Upper lobe of left lung (tissue), 6 donors: ENCODE data around the gene NUP160. TPM values are rescaled to one million over a fixed set of nuclear protein-coding genes. Genes with fewer than 3 reads are reported as not detected.

Experiments
- ATAC-seq, 2 donors: fragments of 200-7000 bp; cut with Tn5 transposase; one replicate each; pipeline ENCODE4 v1.9.1; 2022; ENCODE audit warnings: mild to moderate bottlenecking in 2 of 2, moderate library complexity in 2 of 2; ENCODE audit not compliant: low FRiP score in 2 of 2
- DNase-seq, 2 donors: peaks; one replicate each; pipeline ENCODE4 v3.0.0-alpha.2; 2019 to 2020
- H3K27ac ChIP-seq, 4 donors: fragments of 200-600 bp; sonication (generic); one replicate each; pipeline ENCODE4 v1.5.1; 2016 to 2019
- H3K27me3 ChIP-seq, 4 donors: fragments of 200-600 bp; sonication (generic); one replicate each; pipeline ENCODE4 v1.5.1; 2017 to 2019
- H3K36me3 ChIP-seq, 4 donors: fragments of 200-600 bp; sonication (generic); one replicate each; pipeline ENCODE4 v1.5.1; 2016 to 2019
- H3K4me1 ChIP-seq, 4 donors: fragments of 200-600 bp; sonication (generic); one replicate each; pipeline ENCODE4 v1.5.1; 2018 to 2019
- H3K4me3 ChIP-seq, 4 donors: fragments of 200-600 bp; sonication (generic); one replicate each; pipeline ENCODE4 v1.5.1; 2017 to 2019; ENCODE audit warnings: mild to moderate bottlenecking in 2 of 4, moderate library complexity in 1 of 4
- H3K9me3 ChIP-seq, 4 donors: fragments of 200-600 bp; sonication (generic); one replicate each; pipeline ENCODE4 v1.5.1; 2018 to 2019
- CTCF ChIP-seq, 6 experiments: fragments of 450-650 bp in 4 of 6; fragments of 200-600 bp in 2 of 6; sonication (generic) in 2 of 6; IDR thresholded peaks; one replicate each; pipeline ENCODE4 v1.5.1; 2016 to 2019; ENCODE audit warnings: antibody characterized with exemption in 6 of 6
- EP300 ChIP-seq, 4 donors: sonication (generic); formaldehyde crosslinking; IDR thresholded peaks; one replicate each; pipeline ENCODE4 v1.5.1; 2017; ENCODE audit warnings: antibody characterized with exemption in 4 of 4, control low read depth in 2 of 4
- POLR2A ChIP-seq, 4 donors: fragments of 450-650 bp; IDR thresholded peaks; one replicate each; pipeline ENCODE4 v1.5.1; 2016 to 2017; ENCODE audit warnings: antibody characterized with exemption in 4 of 4, mild to moderate bottlenecking in 2 of 4
- POLR2AphosphoS5 ChIP-seq, 2 donors: sonication (generic); formaldehyde crosslinking; IDR thresholded peaks; one replicate each; pipeline ENCODE4 v1.5.1; 2017; ENCODE audit warnings: antibody characterized with exemption in 2 of 2
- WGBS, 2 donors: methylation state at CpG; one replicate each; pipeline ENCODE4 v1.1.5; 2017 to 2018; 5-methylcytosine and 5-hydroxymethylcytosine counted together
- total RNA-seq, 6 donors: library from RNA; depleted of rRNA in 4 of 6; stranded (reverse); fragments of >200 nt in 4 of 6; gene quantifications; one replicate each; pipeline versions ENCODE4 v1.1.0 to v1.2.1, GENCODE V29; 2016 to 2021
- donor health status: DM: no; HTN: no; CAD: no; lungs with moderate emphysema.
- donor health status: DM: no; HTN: yes; CAD: no; lungs with severe emphysema.

NUP160 gene
- total RNA-seq, 6 donors from 2014 or later: 21.5 to 46.3 (median 37.8) TPM

DNA sequence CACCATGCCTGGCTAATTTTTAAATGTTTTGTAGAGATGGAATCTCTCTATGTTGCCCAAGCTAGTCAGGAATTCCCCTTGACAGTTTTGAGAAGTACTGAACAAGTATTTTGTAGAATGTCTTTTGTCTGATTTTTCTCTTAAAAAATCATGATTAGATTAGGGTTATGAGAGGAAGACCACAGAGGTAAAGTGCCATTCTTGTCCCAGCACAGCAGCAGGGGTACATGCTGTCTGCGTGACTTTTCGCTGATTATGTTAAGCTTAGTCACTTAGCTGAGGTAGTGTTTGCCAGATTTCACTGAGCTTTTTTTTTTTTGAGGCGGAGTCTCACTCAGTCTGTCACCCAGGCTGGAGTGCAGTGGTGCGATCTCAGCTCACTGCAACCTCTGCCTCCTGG, 13.6 kb upstream of the NUP160 start:
- no peaks in the 10 kb centered on the region for H3K27me3 ChIP-seq
- TF ChIP-seq CTCF (IDR thresholded peaks at IDR 0.05) (no peak), EP300 (IDR thresholded peaks at IDR 0.05) (no peak), POLR2AphosphoS5 (IDR thresholded peaks at IDR 0.05) (no peak), POLR2A (IDR thresholded peaks at IDR 0.05) (no peak)
- ATAC-seq (peak in 1 of 2 donors; percentile 59), DNase-seq (no peak)
- peak overlapping the region in 1 of 4 donors; percentile 1 for H3K27ac ChIP-seq
- H3K4me1 ChIP-seq: peaks cover 6 to 26% (median 19%) of the 10 kb centered on the region in 4 donors
- 64 to 68% methylated on average over 4 of the region's 4 CpGs for WGBS, 2 donors
- H3K36me3 ChIP-seq: no peaks in the 10 kb centered on the region
- H3K9me3 ChIP-seq: no peaks in the 10 kb centered on the region
- H3K4me3 ChIP-seq: no peak overlapping the region

DNA sequence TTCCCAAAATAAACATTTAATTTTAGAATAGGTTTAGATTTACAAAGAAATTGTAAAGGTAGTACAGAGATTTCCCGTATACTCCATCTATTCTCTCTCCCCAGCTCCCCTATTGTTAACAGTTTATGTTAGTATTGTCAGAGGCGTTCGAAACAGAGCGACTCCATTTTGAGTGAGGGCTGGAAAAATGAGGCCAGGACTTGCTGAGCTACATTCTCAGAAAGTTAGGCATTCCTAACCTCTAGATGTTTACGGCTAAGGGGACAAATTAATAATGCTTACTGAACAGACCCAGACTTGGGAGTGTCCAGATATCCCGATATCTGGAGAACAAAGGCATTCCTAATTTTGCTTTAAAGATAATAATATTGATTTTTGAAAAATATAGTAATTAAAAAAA, 12.4 kb upstream of the NUP160 start:
- no peak overlapping the region for H3K27ac ChIP-seq
- no peaks in the 10 kb centered on the region for H3K9me3 ChIP-seq
- WGBS, 2 donors: 55 to 60% methylated on average over 6 of the region's 6 CpGs

GRCh38 chr11:47857892-47858543, 9.9 kb upstream of the NUP160 start:
- no peaks in the 10 kb centered on the region for H3K27me3 ChIP-seq
- no peaks in the 10 kb centered on the region for H3K36me3 ChIP-seq
- H3K9me3 ChIP-seq: no peaks in the 10 kb centered on the region
- H3K4me1 ChIP-seq: peaks cover 0 to 16% (median 9%) of the 10 kb centered on the region in 4 donors
- no peak overlapping the region for H3K4me3 ChIP-seq
- peak in 1 of 2 donors; percentile 21 for DNase-seq
- WGBS, 2 donors: 40 to 42% methylated on average over 10 of the region's 10 CpGs
- ATAC-seq: peak; percentile 68 to 74
- peak overlapping the region in 2 of 4 donors; percentile 39 to 75 for H3K27ac ChIP-seq
- TF ChIP-seq EP300 (IDR thresholded peaks at IDR 0.05): peak in 2 of 4 donors; percentile 44 to 57
- TF ChIP-seq CTCF (IDR thresholded peaks at IDR 0.05): no peak
- TF ChIP-seq POLR2AphosphoS5 (IDR thresholded peaks at IDR 0.05): peak; percentile 54 to 55

More for the DNA sequence above, 12.4 kb upstream of the NUP160 start:
- DNase-seq: no peak
- ATAC-seq: no peak
- TF ChIP-seq POLR2A (IDR thresholded peaks at IDR 0.05): no peak
- no peak for TF ChIP-seq EP300 (IDR thresholded peaks at IDR 0.05)
- no peak for TF ChIP-seq CTCF (IDR thresholded peaks at IDR 0.05)
- TF ChIP-seq POLR2AphosphoS5 (IDR thresholded peaks at IDR 0.05): no peak
- H3K4me1 ChIP-seq: peaks cover 6 to 26% (median 19%) of the 10 kb centered on the region in 4 donors
- no peaks in the 10 kb centered on the region for H3K36me3 ChIP-seq
- H3K4me3 ChIP-seq: no peak overlapping the region
- no peaks in the 10 kb centered on the region for H3K27me3 ChIP-seq

DNA sequence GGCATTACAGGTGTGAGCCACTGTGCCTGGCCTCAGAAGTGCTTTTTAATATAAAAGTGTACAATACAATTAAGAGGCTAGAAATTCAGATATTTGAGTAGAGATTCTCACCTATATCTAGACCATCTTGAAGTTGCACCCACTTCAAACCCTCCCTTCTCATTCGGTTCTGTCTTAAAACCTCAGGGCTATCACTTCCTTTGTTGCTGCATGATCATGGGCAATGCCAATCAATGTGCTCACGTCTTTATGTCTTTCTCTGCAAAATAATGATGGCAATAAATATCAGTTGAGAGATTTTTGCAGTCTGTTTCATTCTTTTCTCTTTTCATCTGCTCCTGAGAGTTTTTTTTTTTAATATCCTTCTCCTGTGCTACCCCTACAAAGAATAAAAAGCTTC, 9.3 kb upstream of the NUP160 start:
- ATAC-seq (no peak), DNase-seq (no peak)
- no peak for TF ChIP-seq EP300 (IDR thresholded peaks at IDR 0.05)
- TF ChIP-seq CTCF (IDR thresholded peaks at IDR 0.05): no peak
- TF ChIP-seq POLR2A (IDR thresholded peaks at IDR 0.05): no peak
- TF ChIP-seq POLR2AphosphoS5 (IDR thresholded peaks at IDR 0.05): no peak

DNA sequence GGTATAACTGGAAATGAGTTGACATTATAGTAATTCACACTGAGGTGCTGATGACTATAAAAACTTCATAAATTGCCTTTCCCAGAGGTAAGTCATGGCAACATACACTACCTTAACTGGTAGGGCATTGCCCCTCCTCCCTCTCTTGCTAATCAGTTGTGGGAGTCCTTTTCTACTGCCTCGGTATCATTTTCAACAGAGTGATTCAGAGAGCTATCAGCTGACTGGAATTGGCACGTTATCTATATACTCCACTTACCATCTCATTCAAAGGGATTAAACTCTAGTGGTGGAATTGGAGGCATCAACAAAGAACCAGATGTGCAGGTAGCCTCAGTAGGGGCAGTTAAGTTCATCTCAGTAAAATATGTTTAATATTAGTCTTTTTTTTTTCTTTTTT, 8.0 kb upstream of the NUP160 start:
- ATAC-seq: no peak
- H3K27ac ChIP-seq: no peak overlapping the region
- H3K27me3 ChIP-seq: no peaks in the 10 kb centered on the region
- 65 to 81% methylated on average over 2 of the region's 2 CpGs for WGBS, 2 donors
- TF ChIP-seq POLR2A (IDR thresholded peaks at IDR 0.05) (no peak), CTCF (IDR thresholded peaks at IDR 0.05) (no peak), EP300 (IDR thresholded peaks at IDR 0.05) (no peak), POLR2AphosphoS5 (IDR thresholded peaks at IDR 0.05) (no peak)
- no peak overlapping the region for H3K4me3 ChIP-seq
- DNase-seq: no peak
- H3K4me1 ChIP-seq: peaks cover 0 to 13% (median 9%) of the 10 kb centered on the region in 4 donors
- H3K9me3 ChIP-seq: no peaks in the 10 kb centered on the region
- H3K36me3 ChIP-seq: no peaks in the 10 kb centered on the region

More for the DNA sequence above, 9.3 kb upstream of the NUP160 start:
- peaks cover 0 to 13% (median 9%) of the 10 kb centered on the region in 4 donors for H3K4me1 ChIP-seq
- H3K27ac ChIP-seq: no peak overlapping the region
- no peaks in the 10 kb centered on the region for H3K27me3 ChIP-seq
- no peaks in the 10 kb centered on the region for H3K36me3 ChIP-seq
- no peak overlapping the region for H3K4me3 ChIP-seq
- 22 to 41% methylated on average over 2 of the region's 2 CpGs for WGBS, 2 donors
- H3K9me3 ChIP-seq: no peaks in the 10 kb centered on the region
